ENCODE measurements around the gene TOB1.

Gene TOB1

DNA sequence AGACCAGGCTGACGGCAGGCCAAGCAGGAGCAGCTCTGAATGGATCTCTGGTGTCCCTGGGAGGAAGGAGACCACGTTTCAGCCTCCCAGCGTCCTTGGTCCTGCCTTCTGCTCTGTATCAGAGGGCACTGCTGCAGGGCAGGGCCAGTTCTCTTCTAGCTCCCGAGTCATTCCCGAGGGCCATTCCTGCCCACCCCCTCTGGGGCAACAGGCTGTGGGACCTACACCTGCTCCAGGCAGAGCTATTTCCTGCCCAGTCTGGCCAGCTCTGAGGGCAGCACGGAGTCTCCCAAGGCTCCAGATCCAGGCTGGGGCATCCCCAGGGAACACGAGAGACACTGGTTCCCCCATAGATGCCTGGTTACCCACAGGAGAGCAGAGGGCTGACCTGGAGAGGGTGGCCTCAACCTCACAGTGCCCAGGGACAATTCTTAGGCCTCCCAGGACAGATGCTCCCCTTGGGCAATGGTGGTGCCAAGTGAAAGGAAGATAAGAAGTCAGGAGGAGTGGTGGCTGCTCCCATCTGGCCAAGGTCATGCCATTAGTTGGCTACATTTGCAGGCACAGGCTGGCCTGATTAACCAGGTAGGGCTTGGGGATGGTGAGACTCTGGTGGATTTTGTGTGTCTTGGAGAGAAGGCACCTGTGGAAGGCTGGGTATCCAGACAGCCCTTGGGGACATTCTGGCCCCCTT lies 28.7 kb downstream of the TOB1 start:
- ChIA-PET CTCF (interaction anchor here (0.6 to 14.0 kb wide), 6 partner anchors 16 to 119 kb away, joined by 3 to 240 read pairs (median 4); no protein-coding TSS in a partner anchor), POLR2A (interaction anchor here (0.5 kb wide), 1 partner anchor 69 kb away, joined by 3 read pairs; no protein-coding TSS in a partner anchor)
- no peaks in the 10 kb centered on the region for H3K36me3 ChIP-seq (ENCODE audit: control insufficient read depth in 2 of 2, insufficient read depth in 1 of 2, low read length in 2 of 2)
- TF ChIP-seq HOXA7 (CRISPR knock-in tag; IDR thresholded peaks at IDR 0.05; ENCODE audit: borderline replicate concordance) (no peak), ZNF266 (tag by site-specific recombination; IDR thresholded peaks at IDR 0.05; ENCODE audit: low read depth) (no peak), BCL11A (tag by site-specific recombination; IDR thresholded peaks at IDR 0.05; ENCODE audit: low read depth) (no peak), ZNF837 (tag by site-specific recombination; IDR thresholded peaks at IDR 0.05) (no peak), ZNF112 (tag by site-specific recombination; IDR thresholded peaks at IDR 0.05) (no peak), ZNF138 (tag by site-specific recombination; IDR thresholded peaks at IDR 0.05; ENCODE audit: borderline replicate concordance) (no peak), ZNF223 (tag by site-specific recombination; IDR thresholded peaks at IDR 0.05) (no peak), ZNF624 (tag by site-specific recombination; IDR thresholded peaks at IDR 0.05) (no peak), ZNF48 (tag by site-specific recombination; IDR thresholded peaks at IDR 0.05) (no peak), ZNF544 (tag by site-specific recombination; IDR thresholded peaks at IDR 0.05) (no peak), ZNF37A (tag by site-specific recombination; IDR thresholded peaks at IDR 0.05) (no peak)
- TF ChIP-seq, protein P1, sequence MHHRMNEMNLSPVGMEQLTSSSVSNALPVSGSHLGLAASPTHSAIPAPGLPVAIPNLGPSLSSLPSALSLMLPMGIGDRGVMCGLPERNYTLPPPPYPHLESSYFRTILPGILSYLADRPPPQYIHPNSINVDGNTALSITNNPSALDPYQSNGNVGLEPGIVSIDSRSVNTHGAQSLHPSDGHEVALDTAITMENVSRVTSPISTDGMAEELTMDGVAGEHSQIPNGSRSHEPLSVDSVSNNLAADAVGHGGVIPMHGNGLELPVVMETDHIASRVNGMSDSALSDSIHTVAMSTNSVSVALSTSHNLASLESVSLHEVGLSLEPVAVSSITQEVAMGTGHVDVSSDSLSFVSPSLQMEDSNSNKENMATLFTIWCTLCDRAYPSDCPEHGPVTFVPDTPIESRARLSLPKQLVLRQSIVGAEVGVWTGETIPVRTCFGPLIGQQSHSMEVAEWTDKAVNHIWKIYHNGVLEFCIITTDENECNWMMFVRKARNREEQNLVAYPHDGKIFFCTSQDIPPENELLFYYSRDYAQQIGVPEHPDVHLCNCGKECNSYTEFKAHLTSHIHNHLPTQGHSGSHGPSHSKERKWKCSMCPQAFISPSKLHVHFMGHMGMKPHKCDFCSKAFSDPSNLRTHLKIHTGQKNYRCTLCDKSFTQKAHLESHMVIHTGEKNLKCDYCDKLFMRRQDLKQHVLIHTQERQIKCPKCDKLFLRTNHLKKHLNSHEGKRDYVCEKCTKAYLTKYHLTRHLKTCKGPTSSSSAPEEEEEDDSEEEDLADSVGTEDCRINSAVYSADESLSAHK (tag by site-specific recombination; IDR thresholded peaks at IDR 0.05): no peak
- TF ChIP-seq, protein P2, sequence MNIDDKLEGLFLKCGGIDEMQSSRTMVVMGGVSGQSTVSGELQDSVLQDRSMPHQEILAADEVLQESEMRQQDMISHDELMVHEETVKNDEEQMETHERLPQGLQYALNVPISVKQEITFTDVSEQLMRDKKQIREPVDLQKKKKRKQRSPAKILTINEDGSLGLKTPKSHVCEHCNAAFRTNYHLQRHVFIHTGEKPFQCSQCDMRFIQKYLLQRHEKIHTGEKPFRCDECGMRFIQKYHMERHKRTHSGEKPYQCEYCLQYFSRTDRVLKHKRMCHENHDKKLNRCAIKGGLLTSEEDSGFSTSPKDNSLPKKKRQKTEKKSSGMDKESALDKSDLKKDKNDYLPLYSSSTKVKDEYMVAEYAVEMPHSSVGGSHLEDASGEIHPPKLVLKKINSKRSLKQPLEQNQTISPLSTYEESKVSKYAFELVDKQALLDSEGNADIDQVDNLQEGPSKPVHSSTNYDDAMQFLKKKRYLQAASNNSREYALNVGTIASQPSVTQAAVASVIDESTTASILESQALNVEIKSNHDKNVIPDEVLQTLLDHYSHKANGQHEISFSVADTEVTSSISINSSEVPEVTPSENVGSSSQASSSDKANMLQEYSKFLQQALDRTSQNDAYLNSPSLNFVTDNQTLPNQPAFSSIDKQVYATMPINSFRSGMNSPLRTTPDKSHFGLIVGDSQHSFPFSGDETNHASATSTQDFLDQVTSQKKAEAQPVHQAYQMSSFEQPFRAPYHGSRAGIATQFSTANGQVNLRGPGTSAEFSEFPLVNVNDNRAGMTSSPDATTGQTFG (tag by site-specific recombination; IDR thresholded peaks at IDR 0.05; ENCODE audit: borderline replicate concordance): no peak
- TF ChIP-seq, protein P3, sequence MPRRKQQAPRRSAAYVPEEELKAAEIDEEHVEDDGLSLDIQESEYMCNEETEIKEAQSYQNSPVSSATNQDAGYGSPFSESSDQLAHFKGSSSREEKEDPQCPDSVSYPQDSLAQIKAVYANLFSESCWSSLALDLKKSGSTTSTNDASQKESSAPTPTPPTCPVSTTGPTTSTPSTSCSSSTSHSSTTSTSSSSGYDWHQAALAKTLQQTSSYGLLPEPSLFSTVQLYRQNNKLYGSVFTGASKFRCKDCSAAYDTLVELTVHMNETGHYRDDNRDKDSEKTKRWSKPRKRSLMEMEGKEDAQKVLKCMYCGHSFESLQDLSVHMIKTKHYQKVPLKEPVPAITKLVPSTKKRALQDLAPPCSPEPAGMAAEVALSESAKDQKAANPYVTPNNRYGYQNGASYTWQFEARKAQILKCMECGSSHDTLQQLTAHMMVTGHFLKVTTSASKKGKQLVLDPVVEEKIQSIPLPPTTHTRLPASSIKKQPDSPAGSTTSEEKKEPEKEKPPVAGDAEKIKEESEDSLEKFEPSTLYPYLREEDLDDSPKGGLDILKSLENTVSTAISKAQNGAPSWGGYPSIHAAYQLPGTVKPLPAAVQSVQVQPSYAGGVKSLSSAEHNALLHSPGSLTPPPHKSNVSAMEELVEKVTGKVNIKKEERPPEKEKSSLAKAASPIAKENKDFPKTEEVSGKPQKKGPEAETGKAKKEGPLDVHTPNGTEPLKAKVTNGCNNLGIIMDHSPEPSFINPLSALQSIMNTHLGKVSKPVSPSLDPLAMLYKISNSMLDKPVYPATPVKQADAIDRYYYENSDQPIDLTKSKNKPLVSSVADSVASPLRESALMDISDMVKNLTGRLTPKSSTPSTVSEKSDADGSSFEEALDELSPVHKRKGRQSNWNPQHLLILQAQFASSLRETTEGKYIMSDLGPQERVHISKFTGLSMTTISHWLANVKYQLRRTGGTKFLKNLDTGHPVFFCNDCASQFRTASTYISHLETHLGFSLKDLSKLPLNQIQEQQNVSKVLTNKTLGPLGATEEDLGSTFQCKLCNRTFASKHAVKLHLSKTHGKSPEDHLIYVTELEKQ (tag by site-specific recombination; IDR thresholded peaks at IDR 0.05; ENCODE audit: borderline replicate concordance): no peak
- no peak overlapping the region for H3K27ac ChIP-seq (ENCODE audit: extremely low read depth, low read depth, low read length)
- no peak overlapping the region for H3K4me3 ChIP-seq (ENCODE audit: low read depth, low read length)
- no peaks in the 10 kb centered on the region for H3K4me1 ChIP-seq (ENCODE audit: control insufficient read depth, insufficient read depth, low read length)
- no peaks in the 10 kb centered on the region for H3K9me3 ChIP-seq (ENCODE audit: control insufficient read depth, insufficient read depth, low read depth, low read length)

DNA sequence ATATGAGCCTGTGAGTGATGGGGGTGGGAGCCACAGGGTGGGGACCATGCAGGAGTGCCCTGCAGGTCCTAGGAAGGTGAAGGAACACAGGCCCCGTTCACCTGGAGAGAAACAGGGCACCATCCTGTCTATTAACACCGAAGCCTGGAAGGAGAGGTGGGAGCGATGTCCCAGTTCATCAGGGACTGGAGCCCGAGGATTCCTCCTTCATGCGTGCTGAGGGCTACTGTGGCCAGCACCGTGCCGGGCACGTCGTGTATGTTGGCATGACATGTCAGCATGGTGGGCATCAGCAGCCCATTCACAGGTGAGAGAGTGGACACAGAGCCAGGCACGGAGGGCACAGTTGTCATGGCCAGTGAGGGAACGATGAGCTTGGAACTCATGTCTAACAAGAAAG lies 29.3 kb downstream of the TOB1 start:
- CTCF ChIA-PET: interaction anchor here (0.6 to 14.0 kb wide), 5 partner anchors 15 to 227 kb away, joined by 3 to 240 read pairs (median 4); no protein-coding TSS in a partner anchor
- no peak overlapping the region for H3K27ac ChIP-seq (ENCODE audit: extremely low read depth, low read depth, low read length)
- H3K9me3 ChIP-seq (ENCODE audit: control insufficient read depth, insufficient read depth, low read depth, low read length): no peaks in the 10 kb centered on the region
- H3K4me1 ChIP-seq (ENCODE audit: control insufficient read depth, insufficient read depth, low read length): no peaks in the 10 kb centered on the region
- POLR2A ChIA-PET: interaction anchor here (0.5 kb wide), 1 partner anchor 69 kb away, joined by 3 read pairs; no protein-coding TSS in a partner anchor
- H3K36me3 ChIP-seq (ENCODE audit: control insufficient read depth in 2 of 2, insufficient read depth in 1 of 2, low read length in 2 of 2): no peaks in the 10 kb centered on the region
- H3K4me3 ChIP-seq (ENCODE audit: low read depth, low read length): no peak overlapping the region
- TF ChIP-seq YY2 (tag by site-specific recombination; IDR thresholded peaks at IDR 0.05) (no peak), ZNF292 (tag by site-specific recombination; IDR thresholded peaks at IDR 0.05; ENCODE audit: borderline replicate concordance, low read depth) (no peak), ZSCAN23 (tag by site-specific recombination; IDR thresholded peaks at IDR 0.05) (no peak), ZNF658 (tag by site-specific recombination; IDR thresholded peaks at IDR 0.05) (no peak), ZSCAN16 (tag by site-specific recombination; IDR thresholded peaks at IDR 0.05) (no peak), ZNF571 (tag by site-specific recombination; IDR thresholded peaks at IDR 0.05) (no peak), ZNF157 (tag by site-specific recombination; IDR thresholded peaks at IDR 0.05) (no peak), SETDB1 (IDR thresholded peaks at IDR 0.05; ENCODE audit: insufficient read length, low read length) (no peak), ZNF311 (tag by site-specific recombination; IDR thresholded peaks at IDR 0.05; ENCODE audit: borderline replicate concordance) (no peak), ZNF837 (tag by site-specific recombination; IDR thresholded peaks at IDR 0.05) (no peak)
- TF ChIP-seq, protein P4, sequence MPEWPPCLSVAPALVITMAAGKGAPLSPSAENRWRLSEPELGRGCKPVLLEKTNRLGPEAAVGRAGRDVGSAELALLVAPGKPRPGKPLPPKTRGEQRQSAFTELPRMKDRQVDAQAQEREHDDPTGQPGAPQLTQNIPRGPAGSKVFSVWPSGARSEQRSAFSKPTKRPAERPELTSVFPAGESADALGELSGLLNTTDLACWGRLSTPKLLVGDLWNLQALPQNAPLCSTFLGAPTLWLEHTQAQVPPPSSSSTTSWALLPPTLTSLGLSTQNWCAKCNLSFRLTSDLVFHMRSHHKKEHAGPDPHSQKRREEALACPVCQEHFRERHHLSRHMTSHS (tag by site-specific recombination; IDR thresholded peaks at IDR 0.05): no peak
- TF ChIP-seq, protein P5, sequence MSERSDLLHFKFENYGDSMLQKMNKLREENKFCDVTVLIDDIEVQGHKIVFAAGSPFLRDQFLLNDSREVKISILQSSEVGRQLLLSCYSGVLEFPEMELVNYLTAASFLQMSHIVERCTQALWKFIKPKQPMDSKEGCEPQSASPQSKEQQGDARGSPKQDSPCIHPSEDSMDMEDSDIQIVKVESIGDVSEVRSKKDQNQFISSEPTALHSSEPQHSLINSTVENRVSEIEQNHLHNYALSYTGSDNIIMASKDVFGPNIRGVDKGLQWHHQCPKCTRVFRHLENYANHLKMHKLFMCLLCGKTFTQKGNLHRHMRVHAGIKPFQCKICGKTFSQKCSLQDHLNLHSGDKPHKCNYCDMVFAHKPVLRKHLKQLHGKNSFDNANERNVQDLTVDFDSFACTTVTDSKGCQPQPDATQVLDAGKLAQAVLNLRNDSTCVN (tag by site-specific recombination; optimal IDR thresholded peaks at IDR 0.05): no peak

Measured in HEK293 (cell line).